ENCODE data around the gene CLK3.

DNA sequence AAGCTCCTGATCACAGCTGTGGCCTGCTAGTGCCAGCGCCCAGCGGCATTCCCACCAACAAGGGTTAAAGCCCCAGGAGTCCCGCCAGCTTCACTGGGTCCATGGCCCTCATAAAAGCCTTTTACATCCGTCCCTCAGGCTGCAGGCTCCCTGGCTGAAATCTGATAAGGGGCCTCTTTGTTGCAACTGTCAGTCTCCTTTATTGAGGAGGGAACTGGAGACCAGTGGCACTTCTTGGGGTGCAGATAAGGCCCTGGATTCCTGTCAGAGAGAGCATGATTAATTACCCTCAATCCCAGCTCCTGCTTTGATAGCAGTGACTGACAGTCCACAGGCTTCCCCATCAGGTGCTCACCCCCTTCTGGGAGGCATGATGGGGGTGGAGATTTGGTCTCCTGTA lies 30.9 kb upstream of the CLK3 start:
- TF ChIP-seq CTCF (IDR thresholded peaks at IDR 0.05; ENCODE audit: insufficient read depth, low read depth, low read length) = no peak
- no peak for TF ChIP-seq EZH2 (IDR thresholded peaks at IDR 0.05; ENCODE audit: insufficient read depth, low read length)
